Spinal cord (tissue), 10 donors: Measurements from ENCODE around the gene LEFTY1. TPM values are rescaled to one million over a fixed set of nuclear protein-coding genes. Genes with fewer than 3 reads are reported as not detected.

Experiments
- DNase-seq, 6 donors: peaks; one replicate each; pipeline versions ENCODE4 v3.0.0 to v3.0.0-alpha.2; 2013 to 2015; ENCODE audit warnings: low spot score in 6 of 6, low read depth in 4 of 6
- H3K27ac ChIP-seq: one replicate; pipeline ENCODE4 v1.5.1; 2013; ENCODE audit warnings: low read depth, low read length, control low read depth
- H3K27me3 ChIP-seq: one replicate; pipeline ENCODE4 v1.6.1; 2013; ENCODE audit warnings: low read length; ENCODE audit not compliant: control insufficient read depth, insufficient read depth
- H3K36me3 ChIP-seq: one replicate; pipeline ENCODE4 v1.6.1; 2013; ENCODE audit warnings: low read length; ENCODE audit not compliant: control insufficient read depth, insufficient read depth
- H3K4me1 ChIP-seq: one replicate; pipeline ENCODE4 v1.6.1; 2013; ENCODE audit warnings: low read length; ENCODE audit not compliant: control insufficient read depth, insufficient read depth
- H3K4me3 ChIP-seq: one replicate; pipeline ENCODE4 v1.5.1; 2013; ENCODE audit warnings: low read depth, low read length, control low read depth
- H3K9me3 ChIP-seq: one replicate; pipeline ENCODE4 v1.6.1; 2013; ENCODE audit warnings: low read length; ENCODE audit not compliant: control insufficient read depth, insufficient read depth
- WGBS: methylation state at CpG from one replicate; pipeline ENCODE4 v1.1.5; 2013; ENCODE audit warnings: missing lambda C conversion rate; ENCODE audit not compliant: insufficient coverage; 5-methylcytosine and 5-hydroxymethylcytosine counted together
- polyA plus RNA-seq, 2 donors: library from polyadenylated mRNA; unstranded; fragments of 120-200 nt; gene quantifications; one replicate each; pipeline ENCODE4 v1.2.1, GENCODE V29; 2013; ENCODE audit not compliant: insufficient read length in 2 of 2
- total RNA-seq, 2 donors: library from RNA; depleted of rRNA in 1 of 2; stranded (reverse); fragments of 120-200 nt in 1 of 2; fragments of >200 nt in 1 of 2; gene quantifications; one replicate each; pipeline versions ENCODE4 v1.2.3 to v1.2.4, GENCODE V29; 2013 to 2014
- donor health status: healthy.

The LEFTY1 gene
- total and polyA plus RNA-seq, 4 donors = 0.77 to 2.7 (median 1.7) TPM

- WGBS = 89% methylated on average over 7 of the region's 7 CpGs
- H3K36me3 ChIP-seq = peaks cover 12% of the 10 kb centered on the region
- H3K9me3 ChIP-seq = no peaks in the 10 kb centered on the region
- no peak for DNase-seq
- peaks cover 7% of the 10 kb centered on the region for H3K4me1 ChIP-seq
- H3K27me3 ChIP-seq = no peaks in the 10 kb centered on the region
- H3K27ac ChIP-seq = no peak overlapping the region
- no peak overlapping the region for H3K4me3 ChIP-seq
Measured at GRCh38 chr1:225907341-225907740, 18.4 kb upstream of the LEFTY1 start.

- DNase-seq = no peak
- H3K36me3 ChIP-seq = peaks cover 8% of the 10 kb centered on the region
- H3K4me3 ChIP-seq = no peak overlapping the region
- no peak overlapping the region for H3K27ac ChIP-seq
- H3K27me3 ChIP-seq = no peaks in the 10 kb centered on the region
- no peaks in the 10 kb centered on the region for H3K9me3 ChIP-seq
- H3K4me1 ChIP-seq = peaks cover 5% of the 10 kb centered on the region
- 90% methylated on average over 6 of the region's 6 CpGs for WGBS
Measured at GRCh38 chr1:225906467-225906866, 17.5 kb upstream of the LEFTY1 start.

DNA sequence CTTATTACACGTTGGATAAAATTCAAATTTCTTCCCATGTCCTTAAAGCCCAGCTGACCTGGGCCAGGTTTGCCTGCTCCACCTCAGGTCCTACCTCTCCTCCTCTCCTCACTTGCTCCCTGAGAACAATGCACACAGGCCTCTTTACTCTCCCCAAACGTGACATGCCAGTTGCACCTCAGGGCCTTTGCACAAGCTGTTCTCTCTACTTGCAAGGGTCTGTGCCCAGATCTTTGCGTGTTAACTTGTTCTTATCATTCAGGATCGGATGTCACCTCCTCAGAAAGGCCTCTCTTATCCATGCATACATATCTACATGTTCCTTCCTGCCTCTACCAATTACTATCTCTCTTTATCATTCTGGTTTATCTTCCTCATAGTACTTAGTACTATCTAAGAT lies 14.7 kb upstream of the LEFTY1 start:
- H3K27me3 ChIP-seq = no peaks in the 10 kb centered on the region
- no peak overlapping the region for H3K4me3 ChIP-seq
- H3K9me3 ChIP-seq = no peaks in the 10 kb centered on the region
- WGBS = 89% methylated on average over 4 of the region's 4 CpGs
- H3K4me1 ChIP-seq = no peaks in the 10 kb centered on the region
- H3K27ac ChIP-seq = no peak overlapping the region
- no peak for DNase-seq
- H3K36me3 ChIP-seq = peaks cover 5% of the 10 kb centered on the region

GRCh38 chr1:225899044-225899925 lies 10.3 kb upstream of the LEFTY1 start:
- no peaks in the 10 kb centered on the region for H3K9me3 ChIP-seq

GRCh38 chr1:225897595-225898514 lies 8.9 kb upstream of the LEFTY1 start:
- H3K4me1 ChIP-seq = no peaks in the 10 kb centered on the region
- no peak overlapping the region for H3K27ac ChIP-seq
- no peak for DNase-seq
- H3K36me3 ChIP-seq = no peaks in the 10 kb centered on the region
- no peak overlapping the region for H3K4me3 ChIP-seq
- H3K9me3 ChIP-seq = no peaks in the 10 kb centered on the region
- no peaks in the 10 kb centered on the region for H3K27me3 ChIP-seq
- WGBS = 89% methylated on average over 15 of the region's 19 CpGs

More at GRCh38 chr1:225899044-225899925, 10.3 kb upstream of the LEFTY1 start:
- Histone ChIP-seq H3K27ac (no peak overlapping the region), H3K36me3 (no peaks in the 10 kb centered on the region), H3K4me1 (no peaks in the 10 kb centered on the region), H3K4me3 (no peak overlapping the region), H3K27me3 (no peaks in the 10 kb centered on the region)
- 47% methylated on average over 4 of the region's 4 CpGs for WGBS
- DNase-seq = no peak

GRCh38 chr1:225896937-225897549 lies 8.1 kb upstream of the LEFTY1 start:
- 82% methylated on average over 7 of the region's 7 CpGs for WGBS

GRCh38 chr1:225896494-225896893 lies 7.5 kb upstream of the LEFTY1 start:
- peak in 1 of 6 donors; percentile 57 for DNase-seq

More at GRCh38 chr1:225896937-225897549, 8.1 kb upstream of the LEFTY1 start:
- H3K36me3 ChIP-seq = no peaks in the 10 kb centered on the region
- no peak overlapping the region for H3K27ac ChIP-seq
- H3K9me3 ChIP-seq = no peaks in the 10 kb centered on the region
- no peak for DNase-seq
- no peaks in the 10 kb centered on the region for H3K4me1 ChIP-seq
- H3K27me3 ChIP-seq = no peaks in the 10 kb centered on the region
- no peak overlapping the region for H3K4me3 ChIP-seq

DNA sequence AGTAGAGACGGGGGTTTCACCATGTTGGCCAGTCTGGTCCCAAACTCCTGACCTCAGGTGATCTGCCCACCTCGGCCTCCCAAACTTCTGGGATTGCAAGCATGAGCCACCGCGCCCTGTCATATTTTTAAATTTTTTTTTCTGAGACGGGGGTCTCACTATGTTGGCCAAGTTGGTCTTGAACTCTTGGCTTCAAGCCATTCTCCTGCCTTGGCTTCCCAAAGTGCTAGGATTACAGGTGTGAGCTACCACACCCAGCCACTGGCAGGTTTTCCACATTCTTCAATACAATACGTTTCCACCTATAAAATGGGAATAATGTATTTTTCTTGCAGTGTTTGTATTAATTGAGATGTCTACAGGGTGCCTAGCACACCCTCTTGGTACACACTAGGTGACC lies 3.4 kb upstream of the LEFTY1 start:
- no peaks in the 10 kb centered on the region for H3K27me3 ChIP-seq
- no peaks in the 10 kb centered on the region for H3K9me3 ChIP-seq
- H3K27ac ChIP-seq = no peak overlapping the region
- H3K36me3 ChIP-seq = no peaks in the 10 kb centered on the region
- WGBS = 92% methylated on average over 5 of the region's 6 CpGs
- no peaks in the 10 kb centered on the region for H3K4me1 ChIP-seq
- no peak for DNase-seq
- H3K4me3 ChIP-seq = no peak overlapping the region

More at GRCh38 chr1:225896494-225896893, 7.5 kb upstream of the LEFTY1 start:
- Histone ChIP-seq H3K27me3 (no peaks in the 10 kb centered on the region), H3K27ac (no peak overlapping the region), H3K36me3 (no peaks in the 10 kb centered on the region), H3K4me3 (no peak overlapping the region), H3K4me1 (no peaks in the 10 kb centered on the region), H3K9me3 (no peaks in the 10 kb centered on the region)
- WGBS = 67% methylated on average over 1 of the region's 5 CpGs

- Histone ChIP-seq H3K4me3 (no peak overlapping the region), H3K9me3 (no peaks in the 10 kb centered on the region), H3K27me3 (peaks cover 3% of the 10 kb centered on the region), H3K4me1 (no peaks in the 10 kb centered on the region), H3K36me3 (no peaks in the 10 kb centered on the region), H3K27ac (no peak overlapping the region)
- no peak for DNase-seq
- WGBS = 93% methylated on average over 14 of the region's 14 CpGs
Measured at GRCh38 chr1:225891229-225891972, 2.5 kb upstream of the LEFTY1 start.
